ENCODE results near the gene HEPN1. TPM values are rescaled to one million over a fixed set of nuclear protein-coding genes. Genes with fewer than 3 reads are reported as not detected.

Gene HEPN1
- total RNA-seq, 1 donor from 2014 or later: not detected

GRCh38 chr11:124920356-124920755 lies 1.3 kb downstream of the HEPN1 start:
- TF ChIP-seq CTCF (IDR thresholded peaks at IDR 0.05; ENCODE audit: unreplicated experiment): no peak
- no peaks in the 10 kb centered on the region for H3K9me3 Mint-ChIP-seq (ENCODE audit: low read depth)
- H3K27ac Mint-ChIP-seq: peak overlapping the region; percentile 84
- peaks cover 43% of the 10 kb centered on the region for H3K27me3 Mint-ChIP-seq
- no peaks in the 10 kb centered on the region for H3K4me1 Mint-ChIP-seq (ENCODE audit: low read depth)
- no peak for DNase-seq (ENCODE audit: low spot score, unreplicated experiment)
- no peaks in the 10 kb centered on the region for H3K36me3 Mint-ChIP-seq (ENCODE audit: insufficient read depth)
- H3K4me3 Mint-ChIP-seq (ENCODE audit: low read depth): peak overlapping the region; percentile 68

GRCh38 chr11:124920870-124921609 lies 2.0 kb downstream of the HEPN1 start:
- peak; percentile 78 for DNase-seq (ENCODE audit: low spot score, unreplicated experiment)
- peak; percentile 13 for TF ChIP-seq CTCF (IDR thresholded peaks at IDR 0.05; ENCODE audit: unreplicated experiment)
- Mint-ChIP-seq H3K4me1 (ENCODE audit: low read depth) (no peaks in the 10 kb centered on the region), H3K9me3 (ENCODE audit: low read depth) (no peaks in the 10 kb centered on the region), H3K4me3 (ENCODE audit: low read depth) (peak overlapping the region; percentile 68), H3K27ac (peak overlapping the region; percentile 84), H3K27me3 (peaks cover 42% of the 10 kb centered on the region), H3K36me3 (ENCODE audit: insufficient read depth) (no peaks in the 10 kb centered on the region)

GRCh38 chr11:124922831-124923230 lies 3.8 kb downstream of the HEPN1 start:
- TF ChIP-seq CTCF (IDR thresholded peaks at IDR 0.05; ENCODE audit: unreplicated experiment): no peak
- Mint-ChIP-seq H3K9me3 (ENCODE audit: low read depth) (no peaks in the 10 kb centered on the region), H3K36me3 (ENCODE audit: insufficient read depth) (no peaks in the 10 kb centered on the region), H3K27me3 (peaks cover 36% of the 10 kb centered on the region), H3K4me1 (ENCODE audit: low read depth) (no peaks in the 10 kb centered on the region), H3K27ac (no peak overlapping the region), H3K4me3 (ENCODE audit: low read depth) (no peak overlapping the region)
- no peak for DNase-seq (ENCODE audit: low spot score, unreplicated experiment)

GRCh38 chr11:124923296-124923695 lies 4.2 kb downstream of the HEPN1 start:
- DNase-seq (ENCODE audit: low spot score, unreplicated experiment): no peak
- peaks cover 33% of the 10 kb centered on the region for H3K27me3 Mint-ChIP-seq
- no peak overlapping the region for H3K27ac Mint-ChIP-seq
- no peak overlapping the region for H3K4me3 Mint-ChIP-seq (ENCODE audit: low read depth)
- no peak for TF ChIP-seq CTCF (IDR thresholded peaks at IDR 0.05; ENCODE audit: unreplicated experiment)
- H3K9me3 Mint-ChIP-seq (ENCODE audit: low read depth): no peaks in the 10 kb centered on the region
- no peaks in the 10 kb centered on the region for H3K36me3 Mint-ChIP-seq (ENCODE audit: insufficient read depth)
- H3K4me1 Mint-ChIP-seq (ENCODE audit: low read depth): no peaks in the 10 kb centered on the region

- DNase-seq (ENCODE audit: low spot score, unreplicated experiment): no peak
- H3K36me3 Mint-ChIP-seq (ENCODE audit: insufficient read depth): no peaks in the 10 kb centered on the region
- no peaks in the 10 kb centered on the region for H3K4me1 Mint-ChIP-seq (ENCODE audit: low read depth)
- no peak for TF ChIP-seq CTCF (IDR thresholded peaks at IDR 0.05; ENCODE audit: unreplicated experiment)
- H3K27ac Mint-ChIP-seq: no peak overlapping the region
- H3K27me3 Mint-ChIP-seq: peaks cover 14% of the 10 kb centered on the region
- no peak overlapping the region for H3K4me3 Mint-ChIP-seq (ENCODE audit: low read depth)
- H3K9me3 Mint-ChIP-seq (ENCODE audit: low read depth): no peaks in the 10 kb centered on the region
These were observed 10.1 kb downstream of the HEPN1 start for GRCh38 chr11:124928942-124929665.
